Measurements from ENCODE around the gene PEX5. TPM values are rescaled to one million over a fixed set of nuclear protein-coding genes. Genes with fewer than 3 reads are reported as not detected.
"Not testable (repeated sequence)": the region's sequence is repeated elsewhere in the genome, so short reads cannot be mapped to it uniquely, and the experiment has no call there.

The PEX5 gene
- total and polyA plus RNA-seq, 8 donors = 15.7 to 49.0 (median 23.3) TPM

DNA sequence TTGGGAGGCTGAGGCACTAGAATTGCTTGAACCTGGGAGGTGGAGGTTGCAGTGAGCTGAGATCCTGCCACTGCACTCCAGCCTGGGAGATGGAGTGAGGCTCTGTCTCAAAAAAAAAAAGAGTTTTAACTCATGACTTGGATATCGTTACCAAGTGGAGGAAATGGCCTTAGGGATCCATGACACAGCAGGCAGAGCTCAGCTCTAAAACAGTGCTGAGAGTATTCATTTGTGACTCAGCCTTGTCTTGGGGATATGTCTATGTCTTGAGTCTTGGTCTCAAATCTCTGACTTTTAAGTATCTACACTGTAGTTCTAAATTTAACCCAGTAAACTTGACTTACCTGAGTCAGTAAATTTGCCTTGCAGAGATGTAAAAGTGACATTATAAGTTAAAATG lies 8.8 kb upstream of the PEX5 start:
- H3K27ac ChIP-seq = no peak overlapping the region
- 58 to 79% (median 71%) methylated on average over 1 of the region's 1 CpG for WGBS, 5 donors
- H3K9me3 ChIP-seq = peaks cover 0 to 5% (median 0%) of the 10 kb centered on the region in 4 donors
- peaks cover 0 to 14% (median 0%) of the 10 kb centered on the region in 3 donors for H3K27me3 ChIP-seq
- no peak overlapping the region for H3K4me3 ChIP-seq
- H3K36me3 ChIP-seq = no peaks in the 10 kb centered on the region
- H3K4me1 ChIP-seq = no peaks in the 10 kb centered on the region
- intact Hi-C loops (cut with DNase I; ENCODE audit: low total_unique reads) = no loop called here
- TF ChIP-seq, protein P1, sequence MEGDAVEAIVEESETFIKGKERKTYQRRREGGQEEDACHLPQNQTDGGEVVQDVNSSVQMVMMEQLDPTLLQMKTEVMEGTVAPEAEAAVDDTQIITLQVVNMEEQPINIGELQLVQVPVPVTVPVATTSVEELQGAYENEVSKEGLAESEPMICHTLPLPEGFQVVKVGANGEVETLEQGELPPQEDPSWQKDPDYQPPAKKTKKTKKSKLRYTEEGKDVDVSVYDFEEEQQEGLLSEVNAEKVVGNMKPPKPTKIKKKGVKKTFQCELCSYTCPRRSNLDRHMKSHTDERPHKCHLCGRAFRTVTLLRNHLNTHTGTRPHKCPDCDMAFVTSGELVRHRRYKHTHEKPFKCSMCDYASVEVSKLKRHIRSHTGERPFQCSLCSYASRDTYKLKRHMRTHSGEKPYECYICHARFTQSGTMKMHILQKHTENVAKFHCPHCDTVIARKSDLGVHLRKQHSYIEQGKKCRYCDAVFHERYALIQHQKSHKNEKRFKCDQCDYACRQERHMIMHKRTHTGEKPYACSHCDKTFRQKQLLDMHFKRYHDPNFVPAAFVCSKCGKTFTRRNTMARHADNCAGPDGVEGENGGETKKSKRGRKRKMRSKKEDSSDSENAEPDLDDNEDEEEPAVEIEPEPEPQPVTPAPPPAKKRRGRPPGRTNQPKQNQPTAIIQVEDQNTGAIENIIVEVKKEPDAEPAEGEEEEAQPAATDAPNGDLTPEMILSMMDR (IDR thresholded peaks at IDR 0.05) = no peak
- no peak for TF ChIP-seq POLR2A (IDR thresholded peaks at IDR 0.05)
- TF ChIP-seq EP300 (IDR thresholded peaks at IDR 0.05) = no peak
- no peak for TF ChIP-seq POLR2AphosphoS5 (IDR thresholded peaks at IDR 0.05)
- DNase-seq = no peak

DNA sequence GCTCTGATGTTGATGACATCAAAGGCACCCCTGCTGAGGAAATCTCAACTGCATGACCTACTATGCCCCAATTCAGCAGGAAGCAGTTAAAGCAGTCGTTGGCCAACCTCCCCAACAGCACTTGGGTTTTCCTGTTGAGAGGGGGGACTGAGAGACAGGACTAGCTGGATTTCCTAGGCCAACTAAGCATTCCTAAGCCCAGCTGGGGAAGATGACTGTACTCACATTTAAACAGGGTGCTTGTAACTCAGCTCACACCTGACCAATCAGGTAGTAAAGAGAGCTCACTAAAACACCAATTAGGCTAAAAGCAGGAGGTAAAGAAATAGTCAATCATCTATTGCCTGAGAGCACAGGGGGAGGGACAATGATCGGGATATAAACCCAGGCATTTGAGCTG lies 3.4 kb upstream of the PEX5 start:
- WGBS, 5 donors = 52 to 64% (median 58%) methylated on average over 2 of the region's 2 CpGs
- H3K36me3 ChIP-seq; intact Hi-C loops (cut with DNase I; ENCODE audit: low total_unique reads); H3K9me3 ChIP-seq; H3K4me3 ChIP-seq; H3K27ac ChIP-seq; DNase-seq; H3K27me3 ChIP-seq: not testable (repeated sequence)
- peaks cover 9 to 26% (median 23%) of the 10 kb centered on the region in 4 donors for H3K4me1 ChIP-seq

DNA sequence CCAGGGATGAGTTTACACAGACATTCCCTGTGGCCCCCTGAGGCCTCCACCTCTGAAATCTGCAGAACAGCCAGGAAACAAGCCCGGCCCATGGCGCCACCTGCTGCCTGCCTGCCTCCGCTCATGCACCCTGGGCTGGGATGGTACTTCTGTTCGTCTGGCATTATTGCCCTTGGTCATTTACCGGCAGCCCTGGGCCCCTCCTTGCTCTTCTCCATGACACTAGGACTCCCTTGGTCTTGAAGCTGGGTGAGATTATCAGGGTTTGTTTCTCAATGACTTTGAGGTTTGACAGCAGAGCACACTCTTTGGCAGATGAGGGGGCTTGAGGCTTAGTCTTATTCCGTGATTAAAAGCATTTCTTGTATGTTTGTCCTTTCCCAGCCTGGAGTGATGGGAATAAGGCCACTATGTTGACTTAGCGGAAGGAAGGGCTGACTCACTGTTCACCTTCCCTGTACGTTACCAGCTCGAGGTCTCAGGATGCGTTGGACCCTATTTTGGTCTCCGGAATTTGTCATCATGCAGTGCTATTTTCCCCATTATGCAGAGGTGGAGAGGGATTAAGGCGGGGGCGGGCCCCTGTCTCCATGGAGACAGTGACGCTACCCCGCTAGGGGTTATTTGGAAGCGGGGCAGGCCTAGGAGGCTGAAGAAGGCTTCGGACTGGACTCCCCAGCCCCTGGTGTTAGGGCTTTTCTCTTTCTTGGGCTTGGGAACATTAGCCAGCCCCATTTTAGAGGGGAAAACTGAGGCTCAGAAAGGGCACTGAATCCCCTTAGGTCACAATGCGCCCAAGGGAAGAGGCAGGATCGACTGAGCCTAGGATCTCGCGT lies 706 bp upstream of the PEX5 start:
- Histone ChIP-seq H3K9me3 (no peaks in the 10 kb centered on the region), H3K36me3 (peaks cover 0 to 27% (median 22%) of the 10 kb centered on the region in 4 donors), H3K4me1 (peaks cover 9 to 35% (median 29%) of the 10 kb centered on the region in 4 donors), H3K4me3 (peak overlapping the region; percentile 91 to 95 (median 94)), H3K27ac (peak overlapping the region; percentile 64 to 97 (median 92)), H3K27me3 (no peaks in the 10 kb centered on the region)
- TF ChIP-seq POLR2AphosphoS5 (IDR thresholded peaks at IDR 0.05) (peak in 2 of 3 donors; percentile 25 to 72), POLR2A (IDR thresholded peaks at IDR 0.05) (no peak), EP300 (IDR thresholded peaks at IDR 0.05) (no peak)
- TF ChIP-seq, protein P1 (IDR thresholded peaks at IDR 0.05) = peak in 4 of 7 experiments; percentile 30 to 51 (median 37)
- 2% methylated on average over 21 of the region's 21 CpGs for WGBS, 5 donors
- intact Hi-C loops (cut with DNase I; ENCODE audit: low total_unique reads) = no loop called here
- peak; percentile 66 to 85 for DNase-seq

DNA sequence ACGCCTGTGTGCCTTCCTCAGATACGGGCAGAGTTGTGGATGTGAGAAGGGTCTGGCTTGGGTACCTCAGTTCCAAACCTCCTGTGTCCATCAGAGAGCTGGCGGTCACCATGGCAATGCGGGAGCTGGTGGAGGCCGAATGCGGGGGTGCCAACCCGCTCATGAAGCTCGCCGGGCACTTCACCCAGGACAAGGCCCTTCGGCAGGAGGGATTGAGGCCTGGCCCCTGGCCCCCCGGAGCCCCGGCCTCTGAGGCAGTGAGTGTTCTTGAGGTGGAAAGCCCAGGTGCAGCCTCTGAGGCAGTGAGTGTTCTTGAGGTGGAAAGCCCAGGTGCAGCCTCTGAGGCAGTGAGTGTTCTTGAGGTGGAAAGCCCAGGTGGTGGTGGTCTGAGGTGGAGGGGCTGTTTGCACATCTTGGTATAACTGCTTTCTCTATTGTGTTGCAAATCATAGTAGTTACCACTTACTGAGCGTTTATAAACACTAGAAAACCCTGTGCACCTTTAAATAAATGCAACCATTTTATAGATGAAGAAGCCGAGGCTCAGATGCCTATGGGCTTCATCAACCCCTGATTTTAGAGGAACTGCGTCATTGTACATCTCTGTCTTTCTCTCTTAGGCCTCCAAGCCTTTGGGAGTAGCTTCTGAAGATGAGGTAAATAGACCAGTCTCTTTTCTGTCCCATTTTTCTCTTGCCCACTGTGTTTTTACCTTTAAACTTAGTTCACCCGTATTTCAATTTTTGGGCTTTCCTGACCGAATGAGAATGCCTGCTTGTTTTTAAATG lies 976 bp downstream of the PEX5 start:
- intact Hi-C loops (cut with DNase I; ENCODE audit: low total_unique reads) = no loop called here
- TF ChIP-seq EP300 (IDR thresholded peaks at IDR 0.05) (no peak), POLR2A (IDR thresholded peaks at IDR 0.05) (no peak), POLR2AphosphoS5 (IDR thresholded peaks at IDR 0.05) (no peak)
- TF ChIP-seq, protein P1 (IDR thresholded peaks at IDR 0.05) = no peak
- H3K4me3 ChIP-seq = peak overlapping the region; percentile 91 to 95 (median 94)
- no peaks in the 10 kb centered on the region for H3K9me3 ChIP-seq
- no peaks in the 10 kb centered on the region for H3K27me3 ChIP-seq
- H3K36me3 ChIP-seq = peaks cover 0 to 39% (median 30%) of the 10 kb centered on the region in 4 donors
- peaks cover 9 to 35% (median 29%) of the 10 kb centered on the region in 4 donors for H3K4me1 ChIP-seq
- peak in 1 of 2 donors; percentile 61 for DNase-seq
- WGBS, 5 donors = 25 to 39% (median 27%) methylated on average over 10 to 17 of the region's 17 CpGs
- peak overlapping the region; percentile 79 to 97 (median 92) for H3K27ac ChIP-seq
